HCT116 (cell line): ENCODE data around the gene RELCH. TPM values are rescaled to one million over a fixed set of nuclear protein-coding genes. Genes with fewer than 3 reads are reported as not detected.
A peak's percentile ranks its signal among the peaks of the same experiment; 100 is the strongest.

Experiments
- ATAC-seq: fragments of 200-7000 bp; cut with Tn5 transposase; 2 replicates; pipeline ENCODE4 v1.9.1; 2020; ENCODE audit warnings: mild to moderate bottlenecking, moderate library complexity
- BruUV-seq: library from RNA; stranded (reverse); fragments of 400-500 nt; replicated peaks from 2 replicates; lab custom pipeline; 2021; lab: Mats Ljungman, UMichigan
- CTCF ChIA-PET: fragments of 300-600 bp; sonication (Branson Sonifier 250); formaldehyde crosslinking; loops from one replicate; lab custom pipeline; 2021; ENCODE audit warnings: antibody characterized with exemption; lab: Charles Lee
- POLR2A ChIA-PET: fragments of 300-600, 350-600 bp; sonication (Branson Sonifier 250); formaldehyde crosslinking; loops from one replicate; lab custom pipeline; 2021; ENCODE audit warnings: antibody characterized with exemption; lab: Charles Lee
- RAD21 ChIA-PET, 2 experiments: fragments of 300-600 bp; sonication (Branson Sonifier 250); formaldehyde crosslinking; loops; one replicate each; lab custom pipeline; 2023; ENCODE audit warnings: low total read pairs in 2 of 2; ENCODE audit not compliant: uncharacterized antibody in 2 of 2, unreplicated experiment in 2 of 2, low non-redundant PET in 1 of 2; lab: Charles Lee
- DNase-seq: peaks from one replicate; pipeline ENCODE4 v3.0.0-alpha.2; 2010; ENCODE audit warnings: low read depth, low spot score
- H2AFZ ChIP-seq: fragments of 200-600 bp; shearing (Covaris generic), sonication (generic); 2 replicates; pipeline ENCODE4 v1.6.1; 2017; ENCODE audit warnings: low read depth, mixed run types, mixed read lengths, antibody characterized with exemption, low read length; ENCODE audit not compliant: poor library complexity, severe bottlenecking
- H3K27ac ChIP-seq: 2 replicates; pipeline ENCODE4 v1.5.1; 2012; ENCODE audit warnings: low read depth, low read length
- H3K27me3 ChIP-seq: fragments of 200-600 bp; sonication (generic); 2 replicates; pipeline ENCODE4 v1.6.1; 2016; ENCODE audit warnings: mixed run types, low read length, mixed read lengths; ENCODE audit not compliant: insufficient read depth
- H3K36me3 ChIP-seq, 2 experiments: fragments of 200-500 bp in 1 of 2; fragments of 200-600 bp in 1 of 2; sonication (Bioruptor generic) in 1 of 2; sonication (generic) in 1 of 2; 2 replicates each; pipeline versions ENCODE4 v1.5.1 to v1.6.1; 2014 to 2016; ENCODE audit warnings: low read length in 2 of 2, inconsistent platforms in 1 of 2, mixed read lengths in 1 of 2, mixed run types in 1 of 2; ENCODE audit not compliant: insufficient read depth in 2 of 2, control insufficient read depth in 1 of 2
- H3K4me1 ChIP-seq, 2 experiments: fragments of 200-600 bp in 1 of 2; sonication (generic) in 1 of 2; 2 replicates each; pipeline versions ENCODE4 v1.5.1 to v1.6.1; 2012 to 2017; ENCODE audit warnings: low read length in 2 of 2, inconsistent platforms in 1 of 2, mild to moderate bottlenecking in 1 of 2, mixed read lengths in 1 of 2, mixed run types in 1 of 2, moderate library complexity in 1 of 2; ENCODE audit not compliant: insufficient read depth in 2 of 2, control insufficient read depth in 1 of 2
- H3K4me2 ChIP-seq: fragments of 200-600 bp; sonication (generic); 2 replicates; pipeline ENCODE4 v1.6.1; 2017; ENCODE audit warnings: mixed run types, low read length, mixed read lengths
- H3K4me3 ChIP-seq, 2 experiments: fragments of 200-600 bp in 1 of 2; sonication (generic) in 1 of 2; replicated peaks in 1 of 2; 2 replicates each; pipeline ENCODE4 v1.5.1; 2011 to 2016; ENCODE audit warnings: low read length in 2 of 2, control low read depth in 1 of 2, low read depth in 1 of 2, mild to moderate bottlenecking in 1 of 2, mixed read lengths in 1 of 2, mixed run types in 1 of 2
- H3K79me2 ChIP-seq: fragments of 200-600 bp; sonication (generic); 2 replicates; pipeline ENCODE4 v1.6.1; 2017; ENCODE audit warnings: mild to moderate bottlenecking, mixed run types, low read length, moderate library complexity, mixed read lengths; ENCODE audit not compliant: insufficient read depth
- H3K9ac ChIP-seq: fragments of 200-600 bp; sonication (generic); 2 replicates; pipeline ENCODE4 v1.6.1; 2016; ENCODE audit warnings: low read length, mixed read lengths
- H3K9me2 ChIP-seq: fragments of 200-600 bp; sonication (generic), shearing (Covaris generic); 2 replicates; pipeline ENCODE4 v1.6.1; 2017; ENCODE audit warnings: mixed run types, mild to moderate bottlenecking, moderate library complexity; ENCODE audit not compliant: insufficient read depth
- H3K9me3 ChIP-seq, 2 experiments: fragments of 200-500 bp in 1 of 2; fragments of 200-600 bp in 1 of 2; sonication (Bioruptor generic) in 1 of 2; sonication (generic) in 1 of 2; 2 replicates each; pipeline ENCODE4 v1.6.1; 2014 to 2017; ENCODE audit warnings: low read length in 2 of 2, mixed read lengths in 2 of 2, inconsistent platforms in 1 of 2, low read depth in 1 of 2, mild to moderate bottlenecking in 1 of 2, mixed run types in 1 of 2, moderate library complexity in 1 of 2; ENCODE audit not compliant: control insufficient read depth in 1 of 2, insufficient read depth in 1 of 2
- H4K20me1 ChIP-seq: fragments of 200-600 bp; sonication (generic), shearing (Covaris generic); 2 replicates; pipeline ENCODE4 v1.6.1; 2017; ENCODE audit warnings: mixed run types, mild to moderate bottlenecking, moderate library complexity; ENCODE audit not compliant: insufficient read depth
- ATF3 ChIP-seq: IDR thresholded peaks from 2 replicates; pipeline ENCODE4 v1.6.1; 2012
- CBX3 ChIP-seq: IDR thresholded peaks from 2 replicates; pipeline ENCODE4 v1.6.1; 2012; ENCODE audit warnings: low read depth
- CEBPB ChIP-seq: IDR thresholded peaks from 2 replicates; pipeline ENCODE4 v1.6.1; 2012; ENCODE audit warnings: low read depth
- CTCF ChIP-seq, 3 experiments: fragments of 200-600 bp in 1 of 3; sonication (generic) in 1 of 3; IDR thresholded peaks in 2 of 3; conservative IDR thresholded peaks in 1 of 3; 2 replicates each; pipeline ENCODE4 v1.5.1; 2012 to 2017; ENCODE audit warnings: low read depth in 2 of 3, low read length in 2 of 3, antibody characterized with exemption in 1 of 3, borderline replicate concordance in 1 of 3, control low read depth in 1 of 3, mild to moderate bottlenecking in 1 of 3, mixed read lengths in 1 of 3, mixed run types in 1 of 3, moderate library complexity in 1 of 3; ENCODE audit not compliant: insufficient read depth in 1 of 3
- EGR1 ChIP-seq: IDR thresholded peaks from 2 replicates; pipeline ENCODE4 v1.6.1; 2012; ENCODE audit warnings: low read depth
- ELF1 ChIP-seq: IDR thresholded peaks from 2 replicates; pipeline ENCODE4 v1.6.1; 2012; ENCODE audit warnings: low read depth, borderline replicate concordance
- EZH2 ChIP-seq: fragments of 200-600 bp; sonication (generic); IDR thresholded peaks from 2 replicates; pipeline ENCODE4 v1.6.1; 2017; ENCODE audit warnings: antibody characterized with exemption, mixed run types
- EZH2phosphoT487 ChIP-seq: fragments of 200-600 bp; IDR thresholded peaks from 2 replicates; pipeline ENCODE4 v1.6.1; 2018; ENCODE audit warnings: antibody characterized with exemption, borderline replicate concordance
- FOSL1 ChIP-seq: IDR thresholded peaks from 2 replicates; pipeline ENCODE4 v1.6.1; 2012; ENCODE audit warnings: low read depth
- JUND ChIP-seq: IDR thresholded peaks from 2 replicates; pipeline ENCODE4 v1.6.1; 2012
- POLR2A ChIP-seq: IDR thresholded peaks from 2 replicates; pipeline ENCODE4 v1.7.0; 2011; ENCODE audit warnings: borderline replicate concordance; ENCODE audit not compliant: insufficient read depth, insufficient read length; ENCODE audit errors: extremely low read depth
- POLR2AphosphoS5 ChIP-seq: IDR thresholded peaks from 2 replicates; pipeline ENCODE4 v1.6.1; 2011; ENCODE audit warnings: mild to moderate bottlenecking, low read depth, low read length, moderate library complexity
- REST ChIP-seq: IDR thresholded peaks from 2 replicates; pipeline ENCODE4 v1.6.1; 2012; ENCODE audit warnings: low read depth
- SIN3A ChIP-seq: IDR thresholded peaks from 2 replicates; pipeline ENCODE4 v1.6.1; 2012; ENCODE audit warnings: low read depth
- SP1 ChIP-seq: IDR thresholded peaks from 2 replicates; pipeline ENCODE4 v1.6.1; 2012; ENCODE audit warnings: low read depth
- TCF7L2 ChIP-seq: IDR thresholded peaks from 2 replicates; pipeline ENCODE4 v1.7.0; 2011; ENCODE audit warnings: borderline replicate concordance, inconsistent platforms; ENCODE audit not compliant: insufficient read depth, insufficient read length; ENCODE audit errors: extremely low read depth
- YY1 ChIP-seq: IDR thresholded peaks from 2 replicates; pipeline ENCODE4 v1.6.1; 2011; ENCODE audit warnings: low read length, low read depth, moderate library complexity, mild to moderate bottlenecking; ENCODE audit not compliant: insufficient replicate concordance; ENCODE audit errors: extremely low read depth
- ZBTB33 ChIP-seq: IDR thresholded peaks from 2 replicates; pipeline ENCODE4 v1.6.1; 2011; ENCODE audit warnings: mild to moderate bottlenecking, low read length, moderate library complexity; ENCODE audit not compliant: insufficient replicate concordance; ENCODE audit errors: extremely low read depth
- ZNF274 ChIP-seq: fragments of 200-500 bp; sonication (Bioruptor generic); IDR thresholded peaks from 2 replicates; pipeline ENCODE4 v1.6.1; 2014; ENCODE audit warnings: mild to moderate bottlenecking, low read depth, low read length, inconsistent platforms
- intact Hi-C: fragments of 100-400 bp; cut with micrococcal nuclease; formaldehyde crosslinking; loops from 2 replicates; pipeline ENCODE4 v1.10.0; 2022
- total RNA-seq: library from RNA; stranded (reverse); gene quantifications from one replicate; pipeline ENCODE4 v1.2.1, GENCODE V29; 2021; ENCODE audit not compliant: unreplicated experiment

The RELCH gene
- total RNA-seq, 1 experiment from 2014 or later: 17.4 TPM

- ATAC-seq: no peak
- H3K27me3 ChIP-seq: peaks cover 29% of the 10 kb centered on the region; the same call in 1 of the 2 replicates
- no peaks in the 10 kb centered on the region for H3K79me2 ChIP-seq
- no peaks in the 10 kb centered on the region for H3K36me3 ChIP-seq
- no TSS peak for BruUV-seq
- no peaks in the 10 kb centered on the region for H3K9me3 ChIP-seq
- peak overlapping the region; percentile 74 for H3K4me2 ChIP-seq
- TF ChIP-seq EZH2phosphoT487 (no peak), REST (no peak), POLR2AphosphoS5 (no peak), YY1 (no peak), ELF1 (no peak), CBX3 (no peak), ZBTB33 (no peak), SIN3A (no peak), EZH2 (no peak), ATF3 (no peak), EGR1 (no peak), CTCF (IDR thresholded peaks at IDR 0.05 in 2 of 3, conservative IDR thresholded peaks at IDR 0.05 in 1 of 3; ENCODE audit: borderline replicate concordance in 1 of 3, insufficient read depth in 1 of 3, low read depth in 2 of 3, low read length in 2 of 3) (no peak), FOSL1 (no peak), POLR2A (no peak), JUND (no peak), SP1 (no peak), CEBPB (no peak), ZNF274 (no peak), TCF7L2 (no peak)
- no peak overlapping the region for H3K27ac ChIP-seq
- intact Hi-C loops: no loop called here
- ChIA-PET RAD21 (no interaction called here), CTCF (interaction anchor here (1.8 to 2.1 kb wide), 2 partner anchors 8 to 36 kb away, joined by 6 to 8 read pairs; no protein-coding TSS in a partner anchor), POLR2A (no interaction called here)
- H4K20me1 ChIP-seq: no peaks in the 10 kb centered on the region
- H2AFZ ChIP-seq: peak overlapping the region; percentile 45
- no peak overlapping the region for H3K9ac ChIP-seq
- H3K4me3 ChIP-seq: 0 out of 4 replicates have a peak overlapping the region, but pooled peaks of 1 of the 2 experiments have one; percentile 38
- H3K4me1 ChIP-seq: peaks cover 5 to 12% of the 10 kb centered on the region in 2 experiments; a peak in 2 of 4 replicates
- no peaks in the 10 kb centered on the region for H3K9me2 ChIP-seq
- DNase-seq: no peak
Observed at GRCh38 chr18:62324181-62324828, 137.2 kb downstream of the RELCH start.
